Mucosa of descending colon (tissue), 3 donors: ENCODE results near the gene LRRC49. TPM values are rescaled to one million over a fixed set of nuclear protein-coding genes. Genes with fewer than 3 reads are reported as not detected.

Experiments used
- ATAC-seq: fragments of 200-7000 bp; cut with Tn5 transposase; one replicate; pipeline ENCODE4 v1.9.1; 2020; ENCODE audit warnings: mild to moderate bottlenecking, moderate library complexity
- DNase-seq, 3 donors: peaks; one replicate each; pipeline ENCODE4 v3.0.0-alpha.2; 2020
- H3K36me3 ChIP-seq: fragments of 200-600 bp; one replicate; pipeline ENCODE4 v1.8.0; 2021; ENCODE audit warnings: low read depth, mild to moderate bottlenecking
- H3K4me1 ChIP-seq: fragments of 200-600 bp; one replicate; pipeline ENCODE4 v1.8.0; 2021; ENCODE audit warnings: low read depth, mild to moderate bottlenecking
- H3K4me3 ChIP-seq: fragments of 200-600 bp; one replicate; pipeline ENCODE4 v1.8.0; 2021; ENCODE audit warnings: mild to moderate bottlenecking
- H3K9me3 ChIP-seq: fragments of 200-600 bp; one replicate; pipeline ENCODE4 v1.8.0; 2021; ENCODE audit warnings: mild to moderate bottlenecking
- intact Hi-C, 2 donors: fragments of 100-400 bp; cut with DNase I in 1 of 2; cut with micrococcal nuclease in 1 of 2; formaldehyde crosslinking; loops; one replicate each; pipeline versions ENCODE4 v1.11.0 to v1.11.1; 2022; cut with DNase I, micrococcal nuclease
- total RNA-seq, 3 donors: library from RNA; stranded (reverse); fragmentation: NEBNext Ultra II Directional in 2 of 3; extraction: Animal tissue kit (Norgen Biotek cat#: 25700) in 2 of 3; gene quantifications; one replicate each; pipeline versions ENCODE4 v1.2.1 to v1.2.4, GENCODE V29; 2021 to 2023
- TF ChIP-seq, protein P1 (sequence below): fragments of 200-600 bp; IDR thresholded peaks from one replicate; pipeline ENCODE4 v1.8.0; 2022; ENCODE audit warnings: antibody characterized with exemption, mild to moderate bottlenecking
- donor health status: DM: no; HTN: no; CAD: no; lungs with moderate emphysema.
- donor health status: DM: no; HTN: no; CAD: no.
- donor health status: DM: no; HTN: yes; CAD: no.

Gene LRRC49
- total RNA-seq, 3 donors from 2014 or later: 2.7 to 5.7 (median 4.7) TPM

DNA sequence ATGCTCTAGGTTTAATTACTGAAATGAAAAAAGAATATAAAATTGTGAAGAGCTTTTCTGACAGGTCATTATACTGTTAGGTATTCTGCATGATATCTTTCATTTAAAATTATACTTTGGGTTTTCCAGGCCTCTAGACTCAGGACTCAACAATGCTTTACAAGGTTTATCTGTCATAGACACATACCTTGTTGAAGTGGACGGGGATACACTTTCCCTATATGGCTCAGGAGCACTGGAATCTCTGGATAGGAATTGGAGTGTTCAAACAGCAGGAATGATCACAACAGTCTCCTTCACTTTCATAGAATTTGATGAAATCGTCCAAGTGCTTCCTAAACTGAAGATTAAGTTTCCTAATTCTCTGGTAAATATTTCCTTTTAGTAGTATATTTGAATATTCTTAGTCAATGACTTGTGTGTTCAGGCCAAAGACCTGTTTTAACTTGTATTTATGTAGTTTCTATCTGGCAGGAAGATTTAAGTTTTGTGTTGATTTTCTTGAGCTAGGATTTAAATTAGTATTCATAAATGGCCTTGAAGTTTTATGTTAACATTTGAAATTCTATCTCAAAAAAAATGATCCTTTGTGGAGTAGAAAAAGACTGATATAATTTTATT, 115.7 kb downstream of the LRRC49 start:
- DNase-seq (no peak), ATAC-seq (no peak)
- H3K9me3 ChIP-seq: no peaks in the 10 kb centered on the region
- intact Hi-C loops: no loop called here
- H3K36me3 ChIP-seq: no peaks in the 10 kb centered on the region
- H3K4me1 ChIP-seq: no peaks in the 10 kb centered on the region
- no peak overlapping the region for H3K4me3 ChIP-seq
- TF ChIP-seq, protein P1, sequence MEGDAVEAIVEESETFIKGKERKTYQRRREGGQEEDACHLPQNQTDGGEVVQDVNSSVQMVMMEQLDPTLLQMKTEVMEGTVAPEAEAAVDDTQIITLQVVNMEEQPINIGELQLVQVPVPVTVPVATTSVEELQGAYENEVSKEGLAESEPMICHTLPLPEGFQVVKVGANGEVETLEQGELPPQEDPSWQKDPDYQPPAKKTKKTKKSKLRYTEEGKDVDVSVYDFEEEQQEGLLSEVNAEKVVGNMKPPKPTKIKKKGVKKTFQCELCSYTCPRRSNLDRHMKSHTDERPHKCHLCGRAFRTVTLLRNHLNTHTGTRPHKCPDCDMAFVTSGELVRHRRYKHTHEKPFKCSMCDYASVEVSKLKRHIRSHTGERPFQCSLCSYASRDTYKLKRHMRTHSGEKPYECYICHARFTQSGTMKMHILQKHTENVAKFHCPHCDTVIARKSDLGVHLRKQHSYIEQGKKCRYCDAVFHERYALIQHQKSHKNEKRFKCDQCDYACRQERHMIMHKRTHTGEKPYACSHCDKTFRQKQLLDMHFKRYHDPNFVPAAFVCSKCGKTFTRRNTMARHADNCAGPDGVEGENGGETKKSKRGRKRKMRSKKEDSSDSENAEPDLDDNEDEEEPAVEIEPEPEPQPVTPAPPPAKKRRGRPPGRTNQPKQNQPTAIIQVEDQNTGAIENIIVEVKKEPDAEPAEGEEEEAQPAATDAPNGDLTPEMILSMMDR: no peak

DNA sequence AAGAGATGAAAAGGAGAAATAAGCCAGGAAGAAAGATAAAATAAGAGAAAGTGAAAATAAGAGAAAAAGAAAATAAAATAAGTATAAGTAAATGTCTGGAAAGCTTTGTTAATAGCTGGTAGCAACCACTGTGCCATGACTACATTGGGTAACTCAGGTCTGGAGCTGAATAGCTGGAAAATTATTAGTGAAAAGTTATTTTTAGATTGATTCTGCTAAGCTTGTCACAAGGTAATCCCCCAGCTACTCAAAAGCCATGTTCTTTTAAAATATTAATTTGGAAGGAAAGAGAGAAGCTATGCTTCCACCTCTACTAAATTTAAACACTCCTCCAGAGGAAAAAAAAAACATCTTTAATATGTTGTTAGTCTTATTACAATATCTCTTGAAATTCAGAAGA, 117.8 kb downstream of the LRRC49 start:
- DNase-seq: no peak

DNA sequence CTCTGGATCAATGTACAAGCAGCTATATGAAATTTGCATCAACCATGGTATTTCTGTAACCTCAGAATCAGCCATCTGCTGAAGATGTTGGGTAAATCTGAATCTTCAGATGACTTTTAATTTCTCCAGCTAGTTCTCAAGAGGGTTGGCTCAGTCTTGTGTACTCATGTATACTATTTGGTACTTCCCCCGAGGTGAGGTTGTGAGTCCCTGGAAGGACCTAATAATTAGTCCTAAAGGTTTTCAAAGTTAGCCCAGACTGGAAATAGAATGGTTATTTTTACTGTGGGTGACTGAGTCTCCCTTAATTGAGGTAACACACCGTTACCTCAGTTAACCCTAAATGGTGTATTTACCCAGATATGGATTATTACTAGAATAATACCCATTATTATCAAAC, 118.4 kb downstream of the LRRC49 start:
- Histone ChIP-seq H3K9me3 (no peaks in the 10 kb centered on the region), H3K4me3 (no peak overlapping the region), H3K36me3 (no peaks in the 10 kb centered on the region), H3K4me1 (no peaks in the 10 kb centered on the region)
- TF ChIP-seq, protein P1: no peak
- intact Hi-C loops: no loop called here
- DNase-seq (no peak), ATAC-seq (no peak)

More for the DNA sequence above, 117.8 kb downstream of the LRRC49 start:
- no peaks in the 10 kb centered on the region for H3K36me3 ChIP-seq
- no peak for ATAC-seq
- no peaks in the 10 kb centered on the region for H3K4me1 ChIP-seq
- no peaks in the 10 kb centered on the region for H3K9me3 ChIP-seq
- TF ChIP-seq, protein P1: no peak
- no peak overlapping the region for H3K4me3 ChIP-seq
- intact Hi-C loops: no loop called here

DNA sequence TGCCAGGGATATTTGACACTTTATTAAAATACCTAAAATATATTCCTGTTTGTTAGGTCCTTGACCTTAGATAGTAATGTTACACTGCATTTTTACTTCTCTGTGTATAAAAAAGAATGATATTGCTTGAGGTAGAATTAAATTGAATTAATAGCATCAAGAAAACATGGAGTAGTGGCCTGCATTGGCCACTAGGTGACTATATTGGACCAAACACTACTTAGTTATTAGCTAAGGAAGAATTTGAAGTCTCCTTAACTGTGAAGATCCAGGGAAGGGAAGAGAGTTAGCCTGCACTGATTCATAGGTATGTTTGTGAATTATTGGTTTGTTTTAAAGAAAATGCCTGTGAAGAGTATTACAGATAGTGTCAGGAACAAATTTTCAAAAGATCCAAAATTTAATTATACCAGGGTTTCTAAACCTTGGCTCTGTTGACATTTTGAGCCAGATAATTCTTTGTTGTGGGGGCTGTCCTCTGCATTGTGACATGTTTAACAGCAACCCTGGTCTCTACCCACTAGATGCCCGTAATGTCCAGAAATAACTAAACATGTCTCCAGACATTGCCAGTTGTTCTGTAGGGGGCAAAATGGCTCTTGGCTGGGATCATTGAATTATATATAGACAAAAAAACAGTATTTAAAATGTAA, 119.0 kb downstream of the LRRC49 start:
- peak; percentile 64 for ATAC-seq
- no peak overlapping the region for H3K4me3 ChIP-seq

DNA sequence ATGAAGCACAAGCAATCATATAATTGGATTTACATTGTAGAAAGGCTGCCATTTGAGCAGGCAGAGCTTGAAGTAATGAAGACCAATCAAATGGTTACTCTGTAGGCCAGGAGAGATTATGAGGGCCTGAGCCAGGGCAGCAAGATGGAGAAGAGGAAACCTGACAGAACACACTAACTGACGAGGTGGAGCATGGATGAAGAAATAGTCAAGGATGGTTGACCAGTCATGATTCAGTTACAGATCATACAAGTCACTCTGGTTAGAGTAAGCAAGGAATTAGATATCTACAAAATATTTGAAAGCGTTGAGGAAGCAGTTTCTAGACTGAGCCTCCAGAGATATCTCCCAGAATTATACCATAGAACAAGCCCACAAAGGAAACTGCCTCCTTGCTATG, 120.8 kb downstream of the LRRC49 start:
- intact Hi-C loops: no loop called here
- Histone ChIP-seq H3K36me3 (no peaks in the 10 kb centered on the region), H3K4me3 (no peak overlapping the region), H3K4me1 (no peaks in the 10 kb centered on the region), H3K9me3 (no peaks in the 10 kb centered on the region)
- TF ChIP-seq, protein P1: no peak
- DNase-seq: no peak
- no peak for ATAC-seq

More for the DNA sequence above, 119.0 kb downstream of the LRRC49 start:
- DNase-seq: peak in 1 of 3 donors; percentile 57
- intact Hi-C loops: no loop called here
- Histone ChIP-seq H3K9me3 (no peaks in the 10 kb centered on the region), H3K4me1 (no peaks in the 10 kb centered on the region), H3K36me3 (no peaks in the 10 kb centered on the region)
- TF ChIP-seq, protein P1: no peak
